K562 (cell line): ENCODE data around the gene ATF6B. TPM values are rescaled to one million over a fixed set of nuclear protein-coding genes. Genes with fewer than 3 reads are reported as not detected.

ENCODE experiments used
- BCL6 ChIP-seq: fragments of 250-450 bp; sonication (Bioruptor Pico); IDR thresholded peaks from 2 replicates; pipeline ENCODE4 v1.4.0; 2020
- BMI1 ChIP-seq: fragments of 150-350 bp; IDR thresholded peaks from 2 replicates; pipeline ENCODE4 v1.6.1; 2014; ENCODE audit warnings: low read length
- JUND ChIP-seq, 2 experiments: IDR thresholded peaks; 2 replicates in 1 of 2; 3 replicates in 1 of 2; pipeline ENCODE4 v1.6.1; 2011; ENCODE audit warnings: borderline replicate concordance in 2 of 2, low read depth in 2 of 2, low read length in 2 of 2, improper control_type of control experiment in 1 of 2, missing biosample characterization in 1 of 2, missing genetic modification characterization in 1 of 2, missing genetic modification reagents in 1 of 2
- SRSF1 ChIP-seq: fragments of 200-400 bp; formaldehyde crosslinking; IDR thresholded peaks from 2 replicates; pipeline ENCODE4 v1.6.1; 2017; ENCODE audit warnings: mild to moderate bottlenecking, low read depth, low read length, moderate library complexity
- STAT5B ChIP-seq: fragments of 250-450 bp; sonication (Bioruptor Pico); IDR thresholded peaks from 2 replicates; pipeline ENCODE4 v1.8.0; 2021; ENCODE audit warnings: mild to moderate bottlenecking, inconsistent platforms
- TARDBP ChIP-seq: fragments of 450-650 bp; IDR thresholded peaks from 2 replicates; pipeline ENCODE4 v1.6.1; 2016
- ZBTB7A ChIP-seq: IDR thresholded peaks from 2 replicates; pipeline ENCODE4 v1.6.1; 2011; ENCODE audit warnings: low read depth, mild to moderate bottlenecking, low read length, moderate library complexity, borderline replicate concordance; ENCODE audit not compliant: control insufficient read depth
- polyA plus RNA-seq, 8 experiments: library from polyadenylated mRNA; depleted of rRNA in 4 of 8; stranded (reverse) in 5 of 8; unstranded in 3 of 8; fragments of >200 nt; fragmentation: Nextera tagmentation in 2 of 8; fragmentation: Illumina TruSeq in 1 of 8; extraction: Ambion mirVana in 2 of 8; extraction: Trizol in 1 of 8; gene quantifications; 2 replicates each; pipeline versions ENCODE4 v1.2.1 to v1.2.3, GENCODE V29; 2011 to 2014; ENCODE audit warnings: inconsistent platforms in 1 of 8, missing spikeins in 1 of 8
- total RNA-seq, 7 experiments: library from RNA; depleted of rRNA in 6 of 7; stranded (reverse); fragments of >200 nt in 6 of 7; fragmentation: Illumina TruSeq in 2 of 7; extraction: Trizol in 2 of 7; gene quantifications; 2 replicates each; pipeline versions ENCODE4 v1.2.1 to v1.2.3, GENCODE V29; 2011 to 2021; ENCODE audit warnings: low replicate concordance in 1 of 7
- TF ChIP-seq, protein P1 (sequence below): sonication (generic); formaldehyde crosslinking; IDR thresholded peaks from 2 replicates; pipeline ENCODE4 v1.8.0; 2022; ENCODE audit warnings: mild to moderate bottlenecking, missing genetic modification reagents
- TF ChIP-seq, protein P2 (sequence below), 2 experiments: fragments of 450-650 bp; conservative IDR thresholded peaks; 2 replicates each; pipeline ENCODE4 v1.6.1; 2017; ENCODE audit warnings: mild to moderate bottlenecking in 2 of 2, moderate library complexity in 2 of 2
- TF ChIP-seq, protein P3 (sequence below): fragments of 250-450 bp; sonication (Bioruptor Pico); IDR thresholded peaks from 2 replicates; pipeline ENCODE4 v1.5.0; 2020; ENCODE audit warnings: mild to moderate bottlenecking
- TF ChIP-seq, protein P4 (sequence below): fragments of 200-800 bp; sonication (Bioruptor generic); IDR thresholded peaks from 2 replicates; pipeline ENCODE4 v1.6.1; 2017; ENCODE audit warnings: missing genetic modification characterization, missing compliant biosample characterization
- TF ChIP-seq, protein P5 (sequence below): fragments of 450-650 bp; formaldehyde crosslinking; IDR thresholded peaks from 2 replicates; pipeline ENCODE4 v1.4.0; 2020; ENCODE audit warnings: mild to moderate bottlenecking, moderate library complexity
- TF ChIP-seq, protein P6 (sequence below): sonication (generic); formaldehyde crosslinking; IDR thresholded peaks from 2 replicates; pipeline ENCODE4 v1.9.0; 2022; ENCODE audit warnings: mild to moderate bottlenecking, missing genetic modification reagents

ATF6B gene
- total and polyA plus RNA-seq, 9 of the 15 experiments (the other 6 are each of a cell fraction or from before 2014, with no cell fraction given), result 20.7 to 131 (median 31.7) TPM

DNA sequence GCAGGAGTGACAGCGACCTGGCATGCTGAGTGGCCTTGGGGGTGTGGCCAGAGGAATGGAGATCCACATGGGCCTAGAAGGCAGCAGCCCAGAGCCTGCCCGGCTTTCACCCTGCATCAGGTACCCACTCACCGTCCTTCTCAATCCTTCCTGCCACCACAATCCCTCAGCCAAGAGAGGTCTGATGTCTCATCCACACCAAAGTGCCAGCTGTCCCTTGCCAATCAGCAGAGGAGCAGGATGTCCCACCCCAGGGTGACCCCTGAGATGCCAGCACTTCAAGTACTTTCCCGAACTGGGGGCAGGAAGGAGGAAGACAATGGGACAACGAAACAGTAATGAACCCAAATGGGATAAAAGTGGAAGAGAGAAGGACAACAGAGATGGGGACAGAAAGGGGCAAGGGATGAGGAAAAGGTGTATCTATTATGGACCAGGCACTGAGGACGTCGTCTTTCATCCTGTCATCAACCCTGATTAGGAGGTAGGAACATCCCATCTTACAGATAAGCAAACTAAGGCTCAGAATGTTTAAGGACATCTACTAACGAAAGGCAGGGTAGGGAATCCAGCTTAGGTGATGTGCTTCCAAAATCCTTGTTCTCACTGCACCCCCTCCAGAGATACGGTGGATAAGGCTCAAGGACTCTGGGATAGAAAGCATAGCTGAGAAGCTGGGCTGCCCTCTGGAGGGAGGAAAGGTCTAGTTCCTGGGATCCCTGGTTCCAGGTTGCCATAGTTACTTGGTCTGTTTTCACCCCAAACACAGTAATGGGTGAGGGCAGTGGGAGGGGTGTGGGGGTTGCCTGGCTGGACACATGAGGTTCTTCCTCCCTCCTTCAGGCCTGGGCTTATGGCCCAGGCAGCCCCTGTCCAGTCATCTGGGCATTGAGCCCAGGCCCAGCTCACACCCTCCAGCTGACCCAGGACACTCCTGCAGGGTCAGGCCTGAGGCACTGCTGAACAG, 14.4 kb downstream of the ATF6B start (continued):
- TF ChIP-seq, protein P1, sequence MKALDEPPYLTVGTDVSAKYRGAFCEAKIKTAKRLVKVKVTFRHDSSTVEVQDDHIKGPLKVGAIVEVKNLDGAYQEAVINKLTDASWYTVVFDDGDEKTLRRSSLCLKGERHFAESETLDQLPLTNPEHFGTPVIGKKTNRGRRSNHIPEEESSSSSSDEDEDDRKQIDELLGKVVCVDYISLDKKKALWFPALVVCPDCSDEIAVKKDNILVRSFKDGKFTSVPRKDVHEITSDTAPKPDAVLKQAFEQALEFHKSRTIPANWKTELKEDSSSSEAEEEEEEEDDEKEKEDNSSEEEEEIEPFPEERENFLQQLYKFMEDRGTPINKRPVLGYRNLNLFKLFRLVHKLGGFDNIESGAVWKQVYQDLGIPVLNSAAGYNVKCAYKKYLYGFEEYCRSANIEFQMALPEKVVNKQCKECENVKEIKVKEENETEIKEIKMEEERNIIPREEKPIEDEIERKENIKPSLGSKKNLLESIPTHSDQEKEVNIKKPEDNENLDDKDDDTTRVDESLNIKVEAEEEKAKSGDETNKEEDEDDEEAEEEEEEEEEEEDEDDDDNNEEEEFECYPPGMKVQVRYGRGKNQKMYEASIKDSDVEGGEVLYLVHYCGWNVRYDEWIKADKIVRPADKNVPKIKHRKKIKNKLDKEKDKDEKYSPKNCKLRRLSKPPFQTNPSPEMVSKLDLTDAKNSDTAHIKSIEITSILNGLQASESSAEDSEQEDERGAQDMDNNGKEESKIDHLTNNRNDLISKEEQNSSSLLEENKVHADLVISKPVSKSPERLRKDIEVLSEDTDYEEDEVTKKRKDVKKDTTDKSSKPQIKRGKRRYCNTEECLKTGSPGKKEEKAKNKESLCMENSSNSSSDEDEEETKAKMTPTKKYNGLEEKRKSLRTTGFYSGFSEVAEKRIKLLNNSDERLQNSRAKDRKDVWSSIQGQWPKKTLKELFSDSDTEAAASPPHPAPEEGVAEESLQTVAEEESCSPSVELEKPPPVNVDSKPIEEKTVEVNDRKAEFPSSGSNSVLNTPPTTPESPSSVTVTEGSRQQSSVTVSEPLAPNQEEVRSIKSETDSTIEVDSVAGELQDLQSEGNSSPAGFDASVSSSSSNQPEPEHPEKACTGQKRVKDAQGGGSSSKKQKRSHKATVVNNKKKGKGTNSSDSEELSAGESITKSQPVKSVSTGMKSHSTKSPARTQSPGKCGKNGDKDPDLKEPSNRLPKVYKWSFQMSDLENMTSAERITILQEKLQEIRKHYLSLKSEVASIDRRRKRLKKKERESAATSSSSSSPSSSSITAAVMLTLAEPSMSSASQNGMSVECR (CRISPR knock-in tag), result no peak
- TF ChIP-seq BCL6, result no peak
- TF ChIP-seq JUND (IDR thresholded peaks at IDR 0.05; ENCODE audit: borderline replicate concordance, low read depth, low read length), result peak; percentile 37; the same call in 1 of the 2 replicates
- no peak for TF ChIP-seq JUND (tag; IDR thresholded peaks at IDR 0.05; ENCODE audit: borderline replicate concordance, low read depth, low read length)
- TF ChIP-seq SRSF1, result no peak
- TF ChIP-seq, protein P2, sequence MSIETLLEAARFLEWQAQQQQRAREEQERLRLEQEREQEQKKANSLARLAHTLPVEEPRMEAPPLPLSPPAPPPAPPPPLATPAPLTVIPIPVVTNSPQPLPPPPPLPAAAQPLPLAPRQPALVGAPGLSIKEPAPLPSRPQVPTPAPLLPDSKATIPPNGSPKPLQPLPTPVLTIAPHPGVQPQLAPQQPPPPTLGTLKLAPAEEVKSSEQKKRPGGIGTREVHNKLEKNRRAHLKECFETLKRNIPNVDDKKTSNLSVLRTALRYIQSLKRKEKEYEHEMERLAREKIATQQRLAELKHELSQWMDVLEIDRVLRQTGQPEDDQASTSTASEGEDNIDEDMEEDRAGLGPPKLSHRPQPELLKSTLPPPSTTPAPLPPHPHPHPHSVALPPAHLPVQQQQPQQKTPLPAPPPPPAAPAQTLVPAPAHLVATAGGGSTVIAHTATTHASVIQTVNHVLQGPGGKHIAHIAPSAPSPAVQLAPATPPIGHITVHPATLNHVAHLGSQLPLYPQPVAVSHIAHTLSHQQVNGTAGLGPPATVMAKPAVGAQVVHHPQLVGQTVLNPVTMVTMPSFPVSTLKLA (conservative IDR thresholded peaks at IDR 0.05), result no peak
- TF ChIP-seq, protein P3, sequence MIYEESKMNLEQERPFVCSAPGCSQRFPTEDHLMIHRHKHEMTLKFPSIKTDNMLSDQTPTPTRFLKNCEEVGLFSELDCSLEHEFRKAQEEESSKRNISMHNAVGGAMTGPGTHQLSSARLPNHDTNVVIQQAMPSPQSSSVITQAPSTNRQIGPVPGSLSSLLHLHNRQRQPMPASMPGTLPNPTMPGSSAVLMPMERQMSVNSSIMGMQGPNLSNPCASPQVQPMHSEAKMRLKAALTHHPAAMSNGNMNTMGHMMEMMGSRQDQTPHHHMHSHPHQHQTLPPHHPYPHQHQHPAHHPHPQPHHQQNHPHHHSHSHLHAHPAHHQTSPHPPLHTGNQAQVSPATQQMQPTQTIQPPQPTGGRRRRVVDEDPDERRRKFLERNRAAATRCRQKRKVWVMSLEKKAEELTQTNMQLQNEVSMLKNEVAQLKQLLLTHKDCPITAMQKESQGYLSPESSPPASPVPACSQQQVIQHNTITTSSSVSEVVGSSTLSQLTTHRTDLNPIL (CRISPR knock-in tag), result no peak
- TF ChIP-seq, protein P4, sequence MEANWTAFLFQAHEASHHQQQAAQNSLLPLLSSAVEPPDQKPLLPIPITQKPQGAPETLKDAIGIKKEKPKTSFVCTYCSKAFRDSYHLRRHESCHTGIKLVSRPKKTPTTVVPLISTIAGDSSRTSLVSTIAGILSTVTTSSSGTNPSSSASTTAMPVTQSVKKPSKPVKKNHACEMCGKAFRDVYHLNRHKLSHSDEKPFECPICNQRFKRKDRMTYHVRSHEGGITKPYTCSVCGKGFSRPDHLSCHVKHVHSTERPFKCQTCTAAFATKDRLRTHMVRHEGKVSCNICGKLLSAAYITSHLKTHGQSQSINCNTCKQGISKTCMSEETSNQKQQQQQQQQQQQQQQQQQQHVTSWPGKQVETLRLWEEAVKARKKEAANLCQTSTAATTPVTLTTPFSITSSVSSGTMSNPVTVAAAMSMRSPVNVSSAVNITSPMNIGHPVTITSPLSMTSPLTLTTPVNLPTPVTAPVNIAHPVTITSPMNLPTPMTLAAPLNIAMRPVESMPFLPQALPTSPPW (CRISPR knock-in tag), result peak; percentile 85
- 0 out of 2 replicates have a peak, but pooled peaks have one; percentile 16 for TF ChIP-seq TARDBP
- TF ChIP-seq BMI1, result 0 out of 2 replicates have a peak, but pooled peaks have one; percentile 42
- TF ChIP-seq ZBTB7A, result no peak; the same call in 1 of the 2 replicates
- TF ChIP-seq STAT5B (CRISPR knock-in tag), result no peak
- TF ChIP-seq, protein P5, sequence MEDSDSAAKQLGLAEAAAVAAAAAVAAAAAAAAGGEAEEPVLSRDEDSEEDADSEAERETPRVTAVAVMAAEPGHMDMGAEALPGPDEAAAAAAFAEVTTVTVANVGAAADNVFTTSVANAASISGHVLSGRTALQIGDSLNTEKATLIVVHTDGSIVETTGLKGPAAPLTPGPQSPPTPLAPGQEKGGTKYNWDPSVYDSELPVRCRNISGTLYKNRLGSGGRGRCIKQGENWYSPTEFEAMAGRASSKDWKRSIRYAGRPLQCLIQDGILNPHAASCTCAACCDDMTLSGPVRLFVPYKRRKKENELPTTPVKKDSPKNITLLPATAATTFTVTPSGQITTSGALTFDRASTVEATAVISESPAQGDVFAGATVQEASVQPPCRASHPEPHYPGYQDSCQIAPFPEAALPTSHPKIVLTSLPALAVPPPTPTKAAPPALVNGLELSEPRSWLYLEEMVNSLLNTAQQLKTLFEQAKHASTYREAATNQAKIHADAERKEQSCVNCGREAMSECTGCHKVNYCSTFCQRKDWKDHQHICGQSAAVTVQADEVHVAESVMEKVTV (CRISPR knock-in tag), result peak; percentile 38; the same call in 1 of the 2 replicates
- TF ChIP-seq, protein P6, sequence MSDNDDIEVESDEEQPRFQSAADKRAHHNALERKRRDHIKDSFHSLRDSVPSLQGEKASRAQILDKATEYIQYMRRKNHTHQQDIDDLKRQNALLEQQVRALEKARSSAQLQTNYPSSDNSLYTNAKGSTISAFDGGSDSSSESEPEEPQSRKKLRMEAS, result 0 out of 2 replicates have a peak, but pooled peaks have one; percentile 18
